BE2C (cell line): ENCODE measurements around the gene CDAN1.
"Not testable (repeated sequence)": the region's sequence is repeated elsewhere in the genome, so short reads cannot be mapped to it uniquely, and the experiment has no call there.

Source experiments
- DNase-seq: peaks from one replicate; pipeline ENCODE4 v3.0.0-alpha.2; 2020
- H3K27me3 ChIP-seq: fragments of 250-450 bp; sonication (Bioruptor Pico); 2 replicates; pipeline ENCODE4 v1.5.1; 2020; ENCODE audit warnings: mild to moderate bottlenecking
- H3K36me3 ChIP-seq: fragments of 250-450 bp; sonication (Bioruptor Pico); 2 replicates; pipeline ENCODE4 v1.5.1; 2020; ENCODE audit warnings: mild to moderate bottlenecking
- H3K4me1 ChIP-seq: fragments of 250-450 bp; sonication (Bioruptor Pico); 2 replicates; pipeline ENCODE4 v1.5.1; 2020
- H3K4me3 ChIP-seq: 2 replicates; pipeline ENCODE4 v1.5.1; 2011; ENCODE audit warnings: low read depth, low read length
- H3K9me3 ChIP-seq: fragments of 250-450 bp; sonication (Bioruptor Pico); 2 replicates; pipeline ENCODE4 v1.5.1; 2020
- CTCF ChIP-seq: IDR thresholded peaks from 2 replicates; pipeline ENCODE4 v1.5.1; 2012; ENCODE audit warnings: mild to moderate bottlenecking, low read depth, low read length

CDAN1 gene

GRCh38 chr15:42772144-42772543, 35.2 kb upstream of the CDAN1 start:
- Histone ChIP-seq H3K9me3 (no peaks in the 10 kb centered on the region), H3K4me3 (no peak overlapping the region), H3K4me1 (no peaks in the 10 kb centered on the region), H3K36me3 (peaks cover 19% of the 10 kb centered on the region), H3K27me3 (no peaks in the 10 kb centered on the region)
- no peak for DNase-seq
- no peak for TF ChIP-seq CTCF

- not testable (repeated sequence) for H3K27me3 ChIP-seq, H3K36me3 ChIP-seq, H3K9me3 ChIP-seq, H3K4me3 ChIP-seq, H3K4me1 ChIP-seq, DNase-seq
These were observed 29.2 kb upstream of the CDAN1 start for GRCh38 chr15:42766109-42766508.

GRCh38 chr15:42764154-42764731, 27.3 kb upstream of the CDAN1 start:
- not testable (repeated sequence) for H3K4me3 ChIP-seq, DNase-seq, H3K4me1 ChIP-seq, H3K9me3 ChIP-seq, H3K27me3 ChIP-seq, H3K36me3 ChIP-seq

GRCh38 chr15:42761813-42762212, 24.9 kb upstream of the CDAN1 start:
- H3K36me3 ChIP-seq, H3K27me3 ChIP-seq, H3K4me3 ChIP-seq, H3K9me3 ChIP-seq, H3K4me1 ChIP-seq, DNase-seq: not testable (repeated sequence)

- TF ChIP-seq CTCF, result no peak
- no peaks in the 10 kb centered on the region for H3K36me3 ChIP-seq
- no peaks in the 10 kb centered on the region for H3K27me3 ChIP-seq
- no peak for DNase-seq
- H3K4me3 ChIP-seq, result no peak overlapping the region
- 0 out of 2 replicates have a peak, but pooled peaks cover 5% of the 10 kb centered on the region for H3K9me3 ChIP-seq
- H3K4me1 ChIP-seq, result no peaks in the 10 kb centered on the region
These were observed 23.8 kb upstream of the CDAN1 start for GRCh38 chr15:42760759-42761158.

GRCh38 chr15:42759093-42759492, 22.2 kb upstream of the CDAN1 start:
- Histone ChIP-seq H3K9me3 (0 out of 2 replicates have a peak, but pooled peaks cover 5% of the 10 kb centered on the region), H3K4me1 (no peaks in the 10 kb centered on the region), H3K4me3 (no peak overlapping the region), H3K36me3 (no peaks in the 10 kb centered on the region), H3K27me3 (no peaks in the 10 kb centered on the region)
- DNase-seq, result no peak
- TF ChIP-seq CTCF, result no peak

- H3K36me3 ChIP-seq, result no peaks in the 10 kb centered on the region; the same call in 1 of the 2 replicates
- no peaks in the 10 kb centered on the region for H3K9me3 ChIP-seq
- H3K4me3 ChIP-seq, result no peak overlapping the region
- no peak for TF ChIP-seq CTCF
- H3K4me1 ChIP-seq, result peaks cover 8% of the 10 kb centered on the region
- no peak for DNase-seq
- no peaks in the 10 kb centered on the region for H3K27me3 ChIP-seq
These were observed 13.4 kb upstream of the CDAN1 start for GRCh38 chr15:42750306-42750705.

GRCh38 chr15:42749266-42749665, 12.3 kb upstream of the CDAN1 start:
- peak; percentile 66 for DNase-seq
- Histone ChIP-seq H3K9me3 (no peaks in the 10 kb centered on the region), H3K36me3 (no peaks in the 10 kb centered on the region; the same call in 1 of the 2 replicates), H3K4me1 (peaks cover 8% of the 10 kb centered on the region), H3K4me3 (no peak overlapping the region), H3K27me3 (no peaks in the 10 kb centered on the region)
- TF ChIP-seq CTCF, result no peak
